ENCODE data around the gene SRM. TPM values are rescaled to one million over a fixed set of nuclear protein-coding genes. Genes with fewer than 3 reads are reported as not detected.

SRM gene
- total and polyA plus RNA-seq, 2 donors (not counting 1 experiment from before 2014, with no cell fraction given), result 38.9 to 79.2 TPM

- Mint-ChIP-seq H3K4me1 (peaks cover 3% of the 10 kb centered on the region), H3K4me3 (no peak within 1 kb of the TSS), H3K27me3 (no peaks in the 10 kb centered on the region), H3K27ac (no peak within 1 kb of the TSS), H3K9me3 (ENCODE audit: insufficient read depth) (no peaks in the 10 kb centered on the region)
- ChIA-PET CTCF (interaction anchor here (0.6 to 2.2 kb wide), 2 partner anchors 9 kb away, joined by 3 to 12 read pairs; no protein-coding TSS in a partner anchor), POLR2A (no interaction called here)
- no peaks in the 10 kb centered on the region for H3K36me3 ChIP-seq (replicated peaks in 1 of 2; ENCODE audit: control extremely low read depth in 1 of 2, control insufficient read depth in 1 of 2, extremely low read depth in 1 of 2, insufficient read depth in 2 of 2, low read length in 1 of 2)
- H4K20me1 ChIP-seq (ENCODE audit: control insufficient read depth, insufficient read depth, low read length, poor library complexity, severe bottlenecking), result no peaks in the 10 kb centered on the region
- H3K9ac ChIP-seq (ENCODE audit: low read length), result no peak within 1 kb of the TSS
- no peak within 1 kb of the TSS for H3K4me3 ChIP-seq (ENCODE audit: control extremely low read depth in 1 of 5, extremely low read depth in 1 of 5, insufficient read depth in 1 of 5, low read depth in 2 of 5, low read length in 4 of 5)
- H3K4me1 ChIP-seq (ENCODE audit: control insufficient read depth in 2 of 2, insufficient read depth in 2 of 2, low read length in 2 of 2), result peaks cover 0 to 2% of the 10 kb centered on the region in 2 donors
- no peak for DNase-seq
- no peak for TF ChIP-seq EZH2 (IDR thresholded peaks at IDR 0.05; ENCODE audit: borderline replicate concordance, insufficient read depth, low read depth, low read length, poor library complexity, severe bottlenecking)
- TF ChIP-seq CTCF (IDR thresholded peaks at IDR 0.05), result no peak
- ATAC-seq (ENCODE audit: low read depth), result no peak
- no peaks in the 10 kb centered on the region for H3K9me3 ChIP-seq (ENCODE audit: control extremely low read depth in 1 of 3, control insufficient read depth in 2 of 3, insufficient read depth in 1 of 3, low read length in 2 of 3)
- no peaks in the 10 kb centered on the region for H3K27me3 ChIP-seq (replicated peaks in 1 of 4; ENCODE audit: control extremely low read depth in 1 of 4, control insufficient read depth in 3 of 4, insufficient read depth in 4 of 4, low read length in 3 of 4)
- H3K79me2 ChIP-seq (ENCODE audit: control insufficient read depth, insufficient read depth, low read length), result no peaks in the 10 kb centered on the region
- WGBS (ENCODE audit: insufficient coverage), result 94% methylated on average over 28 of the region's 28 CpGs
- H2AFZ ChIP-seq (ENCODE audit: insufficient read depth, low read depth, low read length, poor library complexity, severe bottlenecking), result no peak within 1 kb of the TSS
- intact Hi-C loops (cut with micrococcal nuclease), result no loop called here
- H3K27ac ChIP-seq (ENCODE audit: low read length in 2 of 2), result no peak within 1 kb of the TSS
- no peak within 1 kb of the TSS for H3K4me2 ChIP-seq (replicated peaks; ENCODE audit: low read depth, low read length, poor library complexity, severe bottlenecking)
Observed at GRCh38 chr1:11046625-11047365, 13.0 kb downstream of the SRM start, which contains the start of gene MASP2. Gene MASP2, minus strand, starts transcription at chr1:11047239. Its CDS starts 32 bp downstream, at chr1:11047207.

GRCh38 chr1:11046270-11046566 lies 13.6 kb downstream of the SRM start:
- TF ChIP-seq CTCF (IDR thresholded peaks at IDR 0.05) (no peak), EZH2 (IDR thresholded peaks at IDR 0.05; ENCODE audit: borderline replicate concordance, insufficient read depth, low read depth, low read length, poor library complexity, severe bottlenecking) (no peak)
- H3K9me3 Mint-ChIP-seq (ENCODE audit: insufficient read depth), result no peaks in the 10 kb centered on the region

More at GRCh38 chr1:11046270-11046566, 13.6 kb downstream of the SRM start:
- H3K79me2 ChIP-seq (ENCODE audit: control insufficient read depth, insufficient read depth, low read length), result no peaks in the 10 kb centered on the region
- no peaks in the 10 kb centered on the region for H3K27me3 ChIP-seq (replicated peaks in 1 of 4; ENCODE audit: control extremely low read depth in 1 of 4, control insufficient read depth in 3 of 4, insufficient read depth in 4 of 4, low read length in 3 of 4)
- no peaks in the 10 kb centered on the region for H3K4me1 Mint-ChIP-seq
- H3K4me3 ChIP-seq (ENCODE audit: control extremely low read depth in 1 of 5, extremely low read depth in 1 of 5, insufficient read depth in 1 of 5, low read depth in 2 of 5, low read length in 4 of 5), result no peak overlapping the region
- H3K9me3 ChIP-seq (ENCODE audit: control extremely low read depth in 1 of 3, control insufficient read depth in 2 of 3, insufficient read depth in 1 of 3, low read length in 2 of 3), result no peaks in the 10 kb centered on the region
- no peaks in the 10 kb centered on the region for H3K36me3 ChIP-seq (replicated peaks in 1 of 2; ENCODE audit: control extremely low read depth in 1 of 2, control insufficient read depth in 1 of 2, extremely low read depth in 1 of 2, insufficient read depth in 2 of 2, low read length in 1 of 2)
- POLR2A ChIA-PET, result no interaction called here
- H3K4me3 Mint-ChIP-seq, result no peak overlapping the region
- no peak overlapping the region for H3K27ac Mint-ChIP-seq
- H4K20me1 ChIP-seq (ENCODE audit: control insufficient read depth, insufficient read depth, low read length, poor library complexity, severe bottlenecking), result no peaks in the 10 kb centered on the region
- H3K9ac ChIP-seq (ENCODE audit: low read length), result no peak overlapping the region
- no peaks in the 10 kb centered on the region for H3K27me3 Mint-ChIP-seq
- H2AFZ ChIP-seq (ENCODE audit: insufficient read depth, low read depth, low read length, poor library complexity, severe bottlenecking), result no peak overlapping the region
- intact Hi-C loops (cut with micrococcal nuclease), result no loop called here
- H3K4me2 ChIP-seq (replicated peaks; ENCODE audit: low read depth, low read length, poor library complexity, severe bottlenecking), result no peak overlapping the region
- CTCF ChIA-PET, result interaction anchor here (2.2 kb wide), 1 partner anchor 9 kb away, joined by 12 read pairs; no protein-coding TSS in a partner anchor
- H3K4me1 ChIP-seq (ENCODE audit: control insufficient read depth in 2 of 2, insufficient read depth in 2 of 2, low read length in 2 of 2), result no peaks in the 10 kb centered on the region
- DNase-seq (no peak), ATAC-seq (ENCODE audit: low read depth) (no peak)
- 98% methylated on average over 8 of the region's 8 CpGs for WGBS (ENCODE audit: insufficient coverage)
- no peak overlapping the region for H3K27ac ChIP-seq (ENCODE audit: low read length in 2 of 2)
